Peyer's patch (tissue), 4 donors: ENCODE measurements around the gene DNAH14. TPM values are rescaled to one million over a fixed set of nuclear protein-coding genes. Genes with fewer than 3 reads are reported as not detected.
A peak's percentile ranks its signal among the peaks of the same experiment; 100 is the strongest.

ENCODE experiments used
- DNase-seq, 3 donors: peaks; one replicate each; pipeline ENCODE4 v3.0.0-alpha.2; 2017 to 2019
- H3K27ac ChIP-seq, 4 donors: fragments of 200-600 bp; sonication (generic); one replicate each; pipeline ENCODE4 v1.5.1; 2016 to 2019
- H3K27me3 ChIP-seq, 2 donors: fragments of 200-600 bp; sonication (generic); one replicate each; pipeline ENCODE4 v1.5.1; 2019
- H3K36me3 ChIP-seq, 3 donors: fragments of 200-600 bp; sonication (generic); one replicate each; pipeline ENCODE4 v1.5.1; 2016 to 2019
- H3K4me1 ChIP-seq, 4 donors: fragments of 200-600 bp; sonication (generic); one replicate each; pipeline ENCODE4 v1.5.1; 2016 to 2019
- H3K4me3 ChIP-seq, 4 donors: fragments of 200-600 bp; sonication (generic); 1 replicate in 3 of 4; 2 replicates in 1 of 4; pipeline ENCODE4 v1.5.1; 2016 to 2019; ENCODE audit warnings: mild to moderate bottlenecking in 1 of 4
- H3K9me3 ChIP-seq, 4 donors: fragments of 200-600 bp; sonication (generic); one replicate each; pipeline ENCODE4 v1.5.1; 2016 to 2019; ENCODE audit warnings: mild to moderate bottlenecking in 1 of 4
- POLR2A ChIP-seq, 2 donors: fragments of 450-650 bp; IDR thresholded peaks; one replicate each; pipeline ENCODE4 v1.5.1; 2017; ENCODE audit warnings: antibody characterized with exemption in 2 of 2, mild to moderate bottlenecking in 2 of 2, moderate library complexity in 2 of 2
- total RNA-seq, 4 donors: library from RNA; depleted of rRNA; stranded (reverse); fragments of >200 nt; gene quantifications; one replicate each; pipeline ENCODE4 v1.1.0, GENCODE V29; 2016
- TF ChIP-seq, protein P1 (sequence below), 6 experiments: fragments of 450-650 bp in 4 of 6; fragments of 200-600 bp in 2 of 6; sonication (generic) in 1 of 6; IDR thresholded peaks; one replicate each; pipeline ENCODE4 v1.5.1; 2017 to 2019; ENCODE audit warnings: antibody characterized with exemption in 6 of 6, mild to moderate bottlenecking in 3 of 6, moderate library complexity in 1 of 6

DNAH14 gene
- total RNA-seq, 4 donors from 2014 or later: 6.5 to 11.0 (median 7.4) TPM

DNA sequence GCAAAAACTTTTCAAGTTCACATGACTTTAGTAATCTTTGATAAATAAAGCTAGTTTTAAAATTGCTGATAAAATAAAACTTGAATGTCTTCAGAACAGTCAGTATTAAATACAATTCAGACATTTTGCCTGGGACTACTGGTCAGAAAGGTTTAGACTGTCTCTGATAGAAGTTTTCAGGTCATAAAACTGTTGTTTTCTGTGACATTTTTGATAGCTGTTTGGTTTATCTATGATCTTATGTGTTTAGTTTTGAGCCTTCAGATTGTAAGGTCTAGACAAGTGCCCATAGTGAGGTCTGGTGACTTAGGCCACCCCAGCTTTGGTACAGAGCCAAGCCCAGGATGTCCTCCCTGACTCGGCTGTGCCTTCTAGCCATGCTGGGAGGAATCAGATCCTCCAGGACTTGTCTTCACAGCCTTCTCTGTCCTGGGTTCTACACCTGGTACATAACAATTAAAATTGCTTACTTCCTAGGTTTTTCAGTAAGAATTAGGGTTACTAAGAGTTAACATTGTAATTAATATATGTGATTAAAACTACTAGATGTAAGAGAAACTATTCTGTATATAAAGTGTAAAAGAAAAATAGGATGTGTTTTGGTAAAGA lies 15.1 kb upstream of the DNAH14 start:
- no peaks in the 10 kb centered on the region for H3K27me3 ChIP-seq
- H3K9me3 ChIP-seq: peaks cover 0 to 5% (median 2%) of the 10 kb centered on the region in 4 donors
- DNase-seq: no peak
- no peak overlapping the region for H3K27ac ChIP-seq
- no peaks in the 10 kb centered on the region for H3K4me1 ChIP-seq
- no peaks in the 10 kb centered on the region for H3K36me3 ChIP-seq
- no peak overlapping the region for H3K4me3 ChIP-seq
- TF ChIP-seq POLR2A (IDR thresholded peaks at IDR 0.05): no peak
- TF ChIP-seq, protein P1, sequence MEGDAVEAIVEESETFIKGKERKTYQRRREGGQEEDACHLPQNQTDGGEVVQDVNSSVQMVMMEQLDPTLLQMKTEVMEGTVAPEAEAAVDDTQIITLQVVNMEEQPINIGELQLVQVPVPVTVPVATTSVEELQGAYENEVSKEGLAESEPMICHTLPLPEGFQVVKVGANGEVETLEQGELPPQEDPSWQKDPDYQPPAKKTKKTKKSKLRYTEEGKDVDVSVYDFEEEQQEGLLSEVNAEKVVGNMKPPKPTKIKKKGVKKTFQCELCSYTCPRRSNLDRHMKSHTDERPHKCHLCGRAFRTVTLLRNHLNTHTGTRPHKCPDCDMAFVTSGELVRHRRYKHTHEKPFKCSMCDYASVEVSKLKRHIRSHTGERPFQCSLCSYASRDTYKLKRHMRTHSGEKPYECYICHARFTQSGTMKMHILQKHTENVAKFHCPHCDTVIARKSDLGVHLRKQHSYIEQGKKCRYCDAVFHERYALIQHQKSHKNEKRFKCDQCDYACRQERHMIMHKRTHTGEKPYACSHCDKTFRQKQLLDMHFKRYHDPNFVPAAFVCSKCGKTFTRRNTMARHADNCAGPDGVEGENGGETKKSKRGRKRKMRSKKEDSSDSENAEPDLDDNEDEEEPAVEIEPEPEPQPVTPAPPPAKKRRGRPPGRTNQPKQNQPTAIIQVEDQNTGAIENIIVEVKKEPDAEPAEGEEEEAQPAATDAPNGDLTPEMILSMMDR (IDR thresholded peaks at IDR 0.05): no peak

DNA sequence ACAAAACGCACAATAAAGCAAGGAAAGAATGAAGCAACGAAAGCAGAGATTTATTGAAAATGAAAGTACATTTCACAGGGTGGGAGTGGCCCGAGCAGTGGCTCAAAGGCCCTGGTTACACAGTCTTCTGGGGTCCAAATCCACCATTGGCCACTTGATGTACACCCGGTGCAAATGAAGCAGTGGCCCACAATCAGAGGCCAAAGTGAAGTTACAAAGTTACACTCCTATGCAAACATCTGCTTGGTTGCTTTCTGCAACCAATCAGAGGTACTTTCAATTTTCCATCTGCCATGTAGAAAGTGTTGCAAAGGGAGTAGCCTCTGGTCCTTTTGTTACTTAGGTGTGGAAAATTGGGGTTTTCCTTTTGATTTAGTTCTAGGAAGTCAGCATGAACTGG lies 10.0 kb upstream of the DNAH14 start:
- no peaks in the 10 kb centered on the region for H3K4me1 ChIP-seq
- peaks cover 0 to 1% (median under 1%) of the 10 kb centered on the region in 4 donors for H3K9me3 ChIP-seq
- H3K36me3 ChIP-seq: no peaks in the 10 kb centered on the region
- H3K4me3 ChIP-seq: no peak overlapping the region
- no peak for TF ChIP-seq POLR2A (IDR thresholded peaks at IDR 0.05)
- TF ChIP-seq, protein P1 (IDR thresholded peaks at IDR 0.05): no peak
- H3K27ac ChIP-seq: no peak overlapping the region
- DNase-seq: no peak
- H3K27me3 ChIP-seq: no peaks in the 10 kb centered on the region

DNA sequence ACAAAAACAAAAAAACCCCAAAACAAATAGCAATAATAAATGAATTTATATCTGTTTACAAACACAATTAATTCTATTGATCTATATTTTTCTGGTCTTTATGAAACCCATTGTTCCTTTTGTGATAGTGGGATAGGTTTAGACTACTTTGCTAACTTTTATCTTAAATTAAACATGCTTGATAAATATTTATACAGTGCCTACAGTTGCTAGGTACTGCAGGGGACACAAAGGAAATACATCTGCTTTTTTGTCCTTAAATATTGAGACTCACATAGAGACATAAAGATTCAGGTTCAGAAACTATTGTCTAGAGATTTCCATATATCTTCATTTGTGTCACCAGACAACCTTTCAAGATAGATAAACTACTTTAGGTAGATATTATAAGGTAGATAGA lies 8.5 kb upstream of the DNAH14 start:
- no peaks in the 10 kb centered on the region for H3K4me1 ChIP-seq
- no peak for DNase-seq
- H3K27me3 ChIP-seq: no peaks in the 10 kb centered on the region
- no peak overlapping the region for H3K27ac ChIP-seq
- H3K9me3 ChIP-seq: no peaks in the 10 kb centered on the region
- no peak overlapping the region for H3K4me3 ChIP-seq
- no peaks in the 10 kb centered on the region for H3K36me3 ChIP-seq
- TF ChIP-seq, protein P1 (IDR thresholded peaks at IDR 0.05): no peak
- no peak for TF ChIP-seq POLR2A (IDR thresholded peaks at IDR 0.05)

DNA sequence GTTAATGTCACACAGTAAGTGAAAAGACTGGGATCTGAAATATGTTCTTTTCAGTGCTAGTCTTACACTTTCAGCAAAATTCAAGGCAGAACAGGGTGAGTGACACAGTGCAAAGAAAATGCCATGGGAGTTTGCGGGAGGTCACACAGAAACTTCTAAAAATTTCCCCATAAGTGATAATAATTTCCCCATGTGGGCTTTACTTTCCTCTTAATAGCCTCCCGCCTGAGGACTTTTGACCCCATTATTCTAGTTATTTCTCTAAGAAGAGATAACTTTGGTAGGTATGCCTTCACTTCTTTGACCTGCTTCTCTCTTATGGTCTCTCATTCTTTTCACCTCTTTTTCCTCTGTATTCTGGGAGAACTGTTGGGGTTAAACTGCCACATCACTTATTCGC lies 8.1 kb upstream of the DNAH14 start:
- no peaks in the 10 kb centered on the region for H3K9me3 ChIP-seq
- no peaks in the 10 kb centered on the region for H3K36me3 ChIP-seq
- no peak overlapping the region for H3K27ac ChIP-seq
- H3K27me3 ChIP-seq: no peaks in the 10 kb centered on the region
- no peak for TF ChIP-seq POLR2A (IDR thresholded peaks at IDR 0.05)
- TF ChIP-seq, protein P1 (IDR thresholded peaks at IDR 0.05): no peak
- no peaks in the 10 kb centered on the region for H3K4me1 ChIP-seq
- DNase-seq: no peak
- no peak overlapping the region for H3K4me3 ChIP-seq

DNA sequence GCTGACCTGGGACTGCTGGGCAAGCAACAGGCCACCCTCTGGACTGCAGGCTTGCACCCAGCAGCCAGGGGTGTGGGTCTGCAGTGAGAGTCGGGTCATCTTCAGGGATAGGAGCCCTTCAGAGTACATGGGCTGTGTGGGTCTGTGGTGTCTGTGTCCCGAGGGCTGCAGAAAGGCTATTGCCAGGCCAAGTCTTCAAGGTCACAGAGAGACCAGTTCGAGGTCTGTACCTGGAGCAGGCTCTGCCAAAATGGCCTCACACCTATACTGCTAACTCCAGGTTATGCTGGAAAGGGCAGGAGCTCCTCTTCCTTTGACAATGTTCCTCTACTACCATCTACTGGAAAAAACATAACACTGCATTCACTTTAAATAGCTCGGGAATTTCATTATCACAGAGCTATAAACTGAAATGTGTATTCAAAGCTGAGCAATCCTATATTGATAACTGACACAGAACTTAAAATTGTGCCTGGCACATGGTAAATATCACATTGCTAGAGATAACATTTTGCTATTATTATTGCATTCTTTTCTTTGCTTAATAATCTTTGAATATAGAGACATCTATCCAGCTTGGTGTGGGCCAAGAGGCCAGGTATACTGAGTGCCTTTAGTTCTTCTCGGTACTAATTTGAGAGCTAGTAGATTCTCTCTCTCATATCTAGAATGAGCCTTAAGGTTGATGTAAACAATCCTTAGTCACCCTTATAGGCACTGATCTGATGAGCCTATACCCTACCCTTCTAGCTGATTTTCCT lies 6.9 kb upstream of the DNAH14 start:
- DNase-seq: peak in 1 of 3 donors; percentile 41
- no peak overlapping the region for H3K27ac ChIP-seq
- H3K36me3 ChIP-seq: no peaks in the 10 kb centered on the region

More for the DNA sequence above, 6.9 kb upstream of the DNAH14 start:
- Histone ChIP-seq H3K27me3 (no peaks in the 10 kb centered on the region), H3K4me3 (no peak overlapping the region), H3K9me3 (no peaks in the 10 kb centered on the region), H3K4me1 (no peaks in the 10 kb centered on the region)
- no peak for TF ChIP-seq POLR2A (IDR thresholded peaks at IDR 0.05)
- TF ChIP-seq, protein P1 (IDR thresholded peaks at IDR 0.05): peak in 4 of 6 experiments; percentile 54 to 87 (median 76)
